ENCODE measurements around the gene FGFRL1.

The FGFRL1 gene

DNA sequence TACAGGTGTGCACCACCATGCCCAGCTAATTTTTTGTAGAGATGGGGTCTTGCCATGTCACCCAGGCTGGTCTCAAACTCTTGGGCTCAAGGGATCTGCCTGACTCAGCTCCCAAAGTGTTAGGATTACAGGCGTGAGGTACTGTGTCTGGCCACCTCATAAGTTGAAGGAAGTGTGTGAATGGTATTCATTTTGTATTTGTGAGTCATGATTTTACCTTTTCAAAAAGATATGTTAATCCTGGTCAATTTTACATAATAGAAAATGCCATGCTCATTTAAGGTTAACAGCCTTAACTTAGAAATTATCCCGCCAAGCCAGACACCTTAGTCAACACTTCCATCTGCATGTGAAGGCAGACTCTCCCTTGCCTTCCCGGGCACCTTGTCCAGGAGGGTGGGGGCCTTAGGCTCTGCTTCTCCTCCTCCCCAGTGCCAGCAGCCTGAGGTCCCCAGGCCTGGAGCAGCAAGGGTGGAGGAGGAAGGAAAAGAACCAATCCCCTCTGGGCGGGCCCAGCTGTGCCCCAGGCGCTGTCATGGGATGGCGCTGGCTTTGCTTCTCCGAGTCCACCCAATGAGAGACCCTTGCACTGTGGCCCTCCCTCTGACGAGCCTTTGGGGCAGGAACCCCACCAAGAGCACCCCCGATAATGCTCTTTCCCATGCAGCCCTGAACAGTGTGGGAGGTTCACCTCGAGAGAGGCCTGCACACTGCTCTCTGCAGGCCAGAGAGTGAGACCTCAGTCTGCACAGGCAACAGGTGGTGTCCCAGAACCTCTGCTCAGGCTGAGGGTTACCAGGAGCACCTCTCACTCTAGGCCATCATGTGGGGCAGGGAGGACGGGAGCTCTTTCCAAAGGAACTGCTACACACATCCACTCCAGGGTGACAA is 64.6 kb downstream of the FGFRL1 start:
- no peak for DNase-seq (ENCODE audit: low read depth)

Measured in iris pigment epithelial cell (primary cell).